GM20000 (cell line): ENCODE measurements around the gene MAZ.

Experiments used
- DNase-seq: peaks from one replicate; pipeline ENCODE4 v3.0.0; 2012; ENCODE audit warnings: low spot score
- CTCF ChIP-seq: IDR thresholded peaks from 2 replicates; pipeline ENCODE4 v1.5.1; 2012; ENCODE audit warnings: mild to moderate bottlenecking, control low read depth; ENCODE audit errors: extremely low read depth, missing control alignments

The MAZ gene

GRCh38 chr16:29804455-29805231 lies 1.7 kb upstream of the MAZ start:
- DNase-seq = no peak
- TF ChIP-seq CTCF = no peak

- TF ChIP-seq CTCF = no peak
Measured at GRCh38 chr16:29805232-29806098, 864 bp upstream of the MAZ start.

GRCh38 chr16:29806641-29807425 lies 504 bp downstream of the MAZ start:
- DNase-seq = peak; percentile 63
- TF ChIP-seq CTCF = no peak

More at GRCh38 chr16:29805232-29806098, 864 bp upstream of the MAZ start:
- DNase-seq = peak; percentile 95

- DNase-seq = peak; percentile 87
- TF ChIP-seq CTCF = peak; percentile 54
Measured at GRCh38 chr16:29807426-29808218, 1.3 kb downstream of the MAZ start.

- DNase-seq = no peak
- TF ChIP-seq CTCF = no peak
Measured at GRCh38 chr16:29808219-29808900, 2.0 kb downstream of the MAZ start.

- no peak for TF ChIP-seq CTCF
- DNase-seq = no peak
Measured at GRCh38 chr16:29809031-29809747, 2.9 kb downstream of the MAZ start.
